Loucy (cell line): ENCODE results near the gene UFD1.

Source experiments
- EZH2phosphoT487 ChIP-seq: fragments of 200-600 bp; IDR thresholded peaks from 2 replicates; pipeline ENCODE4 v1.6.1; 2018; ENCODE audit warnings: antibody characterized with exemption, mild to moderate bottlenecking, moderate library complexity, borderline replicate concordance
- TF ChIP-seq, protein P1 (sequence below): fragments of 200-600 bp; sonication (generic); conservative IDR thresholded peaks from 2 replicates; pipeline ENCODE4 v1.5.1; 2014; ENCODE audit warnings: mild to moderate bottlenecking, antibody characterized with exemption, low read length

DNA sequence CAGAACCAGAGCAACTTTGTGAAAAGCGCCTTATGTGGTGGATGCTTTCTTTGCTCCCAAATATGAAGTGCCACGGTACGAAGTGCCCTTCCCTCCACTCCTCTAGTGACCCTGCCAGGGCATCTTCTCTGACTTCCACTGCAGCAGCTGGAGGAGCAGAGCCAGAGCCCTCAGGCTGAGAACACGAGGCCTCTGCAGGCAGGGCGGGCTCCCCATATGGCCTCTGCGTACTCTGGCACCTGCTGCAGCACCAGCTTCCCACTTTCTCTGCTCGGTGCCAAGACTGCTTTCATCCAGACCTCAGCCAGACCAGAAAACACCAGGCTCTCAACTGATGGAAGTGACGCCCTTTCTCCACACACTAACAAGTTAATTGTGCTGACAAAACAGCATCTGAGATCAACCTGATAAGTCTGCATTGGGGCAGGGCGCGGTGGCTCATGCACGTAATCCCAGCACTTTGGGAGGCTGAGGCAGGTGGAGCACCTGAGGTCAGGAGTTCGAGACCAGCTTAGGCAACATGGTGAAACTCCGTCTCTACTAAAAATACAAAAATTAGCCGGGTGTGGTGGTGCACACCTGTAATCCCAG, 12.8 kb downstream of the UFD1 start:
- TF ChIP-seq, protein P1, sequence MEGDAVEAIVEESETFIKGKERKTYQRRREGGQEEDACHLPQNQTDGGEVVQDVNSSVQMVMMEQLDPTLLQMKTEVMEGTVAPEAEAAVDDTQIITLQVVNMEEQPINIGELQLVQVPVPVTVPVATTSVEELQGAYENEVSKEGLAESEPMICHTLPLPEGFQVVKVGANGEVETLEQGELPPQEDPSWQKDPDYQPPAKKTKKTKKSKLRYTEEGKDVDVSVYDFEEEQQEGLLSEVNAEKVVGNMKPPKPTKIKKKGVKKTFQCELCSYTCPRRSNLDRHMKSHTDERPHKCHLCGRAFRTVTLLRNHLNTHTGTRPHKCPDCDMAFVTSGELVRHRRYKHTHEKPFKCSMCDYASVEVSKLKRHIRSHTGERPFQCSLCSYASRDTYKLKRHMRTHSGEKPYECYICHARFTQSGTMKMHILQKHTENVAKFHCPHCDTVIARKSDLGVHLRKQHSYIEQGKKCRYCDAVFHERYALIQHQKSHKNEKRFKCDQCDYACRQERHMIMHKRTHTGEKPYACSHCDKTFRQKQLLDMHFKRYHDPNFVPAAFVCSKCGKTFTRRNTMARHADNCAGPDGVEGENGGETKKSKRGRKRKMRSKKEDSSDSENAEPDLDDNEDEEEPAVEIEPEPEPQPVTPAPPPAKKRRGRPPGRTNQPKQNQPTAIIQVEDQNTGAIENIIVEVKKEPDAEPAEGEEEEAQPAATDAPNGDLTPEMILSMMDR: no peak
- TF ChIP-seq EZH2phosphoT487: no peak
